BJ (cell line): ENCODE results near the gene ABHD16B. TPM values are rescaled to one million over a fixed set of nuclear protein-coding genes. Genes with fewer than 3 reads are reported as not detected.
A peak's percentile ranks its signal among the peaks of the same experiment; 100 is the strongest.

Experiments used
- CTCF ChIA-PET: fragments of 350-600 bp; formaldehyde crosslinking; extraction: SDS; loops from one replicate; lab custom pipeline; 2021; ENCODE audit warnings: antibody characterized with exemption, inconsistent platforms; lab: Yijun Ruan, JAX
- POLR2A ChIA-PET: fragments of 300-600 bp; sonication (Branson Sonifier 250); formaldehyde crosslinking; extraction: SDS; loops from one replicate; lab custom pipeline; 2021; ENCODE audit warnings: antibody characterized with exemption; lab: Charles Lee
- DNase-seq: peaks from one replicate; pipeline ENCODE4 v3.0.0-alpha.2; 2011; ENCODE audit warnings: low read depth
- H3K27me3 ChIP-seq: 2 replicates; pipeline ENCODE4 v1.6.0; 2011; ENCODE audit warnings: low read length; ENCODE audit not compliant: control insufficient read depth, insufficient read depth
- H3K36me3 ChIP-seq: 2 replicates; pipeline ENCODE4 v1.5.1; 2011; ENCODE audit warnings: low read length; ENCODE audit not compliant: control insufficient read depth, insufficient read depth
- H3K4me3 ChIP-seq: 2 replicates; pipeline ENCODE4 v1.5.1; 2011; ENCODE audit warnings: low read depth, mild to moderate bottlenecking, control low read depth, low read length
- CTCF ChIP-seq: IDR thresholded peaks from 2 replicates; pipeline ENCODE4 v1.5.1; 2011; ENCODE audit warnings: low read depth, mild to moderate bottlenecking, control low read depth, inconsistent platforms, low read length, moderate library complexity; ENCODE audit not compliant: insufficient read depth
- polyA plus RNA-seq: library from polyadenylated mRNA; depleted of rRNA; stranded (reverse); fragments of >200 nt; gene quantifications from 2 replicates; pipeline ENCODE4 v1.2.3, GENCODE V29; 2011

Gene ABHD16B
- polyA plus RNA-seq, 1 experiment: not detected

DNA sequence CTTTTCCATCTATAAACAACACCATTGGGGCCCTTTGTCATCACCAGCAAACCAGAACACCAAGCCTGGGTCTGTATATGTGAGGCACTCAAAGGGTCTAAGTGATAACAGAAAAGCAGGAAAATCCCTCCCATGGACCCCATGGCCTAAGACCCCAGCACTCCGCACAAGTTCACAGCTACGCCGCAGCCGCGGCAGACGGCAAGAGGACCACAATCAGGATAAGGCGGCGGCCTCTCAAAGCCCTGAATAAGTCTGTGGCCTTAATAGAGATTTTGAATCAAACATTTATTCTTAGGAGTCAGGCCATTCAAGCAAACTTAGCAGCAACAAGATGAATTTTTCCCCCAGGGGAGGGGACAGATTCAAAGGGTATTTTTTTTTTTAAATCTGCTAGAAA lies 33.2 kb upstream of the ABHD16B start:
- Histone ChIP-seq H3K36me3 (no peaks in the 10 kb centered on the region), H3K27me3 (peaks cover 18% of the 10 kb centered on the region), H3K4me3 (no peak overlapping the region)
- no peak for TF ChIP-seq CTCF
- CTCF ChIA-PET: no interaction called here
- POLR2A ChIA-PET: no interaction called here
- no peak for DNase-seq

DNA sequence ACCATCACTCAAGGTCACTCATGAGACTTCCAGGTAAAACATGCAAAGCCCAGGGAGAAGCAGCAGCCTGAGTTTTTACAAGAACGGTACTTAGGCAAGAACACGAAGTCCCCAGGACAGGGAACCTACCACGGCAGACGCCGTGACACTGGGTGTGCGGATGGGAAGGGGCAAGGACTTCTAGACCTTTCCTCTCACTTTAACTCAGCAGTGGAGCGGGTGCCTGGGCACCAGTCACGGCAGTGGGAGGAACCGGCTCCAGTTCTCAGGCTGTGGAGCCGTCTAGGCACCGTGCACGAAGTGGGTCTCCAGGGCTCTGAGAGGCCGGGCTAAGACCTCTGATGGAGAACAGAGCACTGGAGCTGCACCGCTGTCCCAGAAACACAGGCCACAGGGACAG lies 32.8 kb upstream of the ABHD16B start:
- ChIA-PET CTCF (no interaction called here), POLR2A (no interaction called here)
- no peak overlapping the region for H3K4me3 ChIP-seq
- no peak for TF ChIP-seq CTCF
- no peak for DNase-seq
- H3K36me3 ChIP-seq: no peaks in the 10 kb centered on the region
- H3K27me3 ChIP-seq: peaks cover 18% of the 10 kb centered on the region

- CTCF ChIA-PET: no interaction called here
- Histone ChIP-seq H3K27me3 (peaks cover 18% of the 10 kb centered on the region), H3K36me3 (no peaks in the 10 kb centered on the region), H3K4me3 (no peak overlapping the region)
- POLR2A ChIA-PET: no interaction called here
- no peak for DNase-seq
- TF ChIP-seq CTCF: no peak
Measured at GRCh38 chr20:63828951-63829350, 32.3 kb upstream of the ABHD16B start.

GRCh38 chr20:63829603-63829944 lies 31.7 kb upstream of the ABHD16B start:
- ChIA-PET CTCF (no interaction called here), POLR2A (interaction anchor here (0.6 kb wide), 1 partner anchor 85 kb away, joined by 4 read pairs; no protein-coding TSS in a partner anchor)
- DNase-seq: no peak

More at GRCh38 chr20:63829603-63829944, 31.7 kb upstream of the ABHD16B start:
- Histone ChIP-seq H3K36me3 (no peaks in the 10 kb centered on the region), H3K27me3 (peaks cover 18% of the 10 kb centered on the region), H3K4me3 (peak overlapping the region; percentile 32)
- no peak for TF ChIP-seq CTCF
